Measurements from ENCODE around the gene IL31RA.
A peak's percentile ranks its signal among the peaks of the same experiment; 100 is the strongest.
"Not testable (repeated sequence)": the region's sequence is repeated elsewhere in the genome, so short reads cannot be mapped to it uniquely, and the experiment has no call there.

Gene IL31RA

DNA sequence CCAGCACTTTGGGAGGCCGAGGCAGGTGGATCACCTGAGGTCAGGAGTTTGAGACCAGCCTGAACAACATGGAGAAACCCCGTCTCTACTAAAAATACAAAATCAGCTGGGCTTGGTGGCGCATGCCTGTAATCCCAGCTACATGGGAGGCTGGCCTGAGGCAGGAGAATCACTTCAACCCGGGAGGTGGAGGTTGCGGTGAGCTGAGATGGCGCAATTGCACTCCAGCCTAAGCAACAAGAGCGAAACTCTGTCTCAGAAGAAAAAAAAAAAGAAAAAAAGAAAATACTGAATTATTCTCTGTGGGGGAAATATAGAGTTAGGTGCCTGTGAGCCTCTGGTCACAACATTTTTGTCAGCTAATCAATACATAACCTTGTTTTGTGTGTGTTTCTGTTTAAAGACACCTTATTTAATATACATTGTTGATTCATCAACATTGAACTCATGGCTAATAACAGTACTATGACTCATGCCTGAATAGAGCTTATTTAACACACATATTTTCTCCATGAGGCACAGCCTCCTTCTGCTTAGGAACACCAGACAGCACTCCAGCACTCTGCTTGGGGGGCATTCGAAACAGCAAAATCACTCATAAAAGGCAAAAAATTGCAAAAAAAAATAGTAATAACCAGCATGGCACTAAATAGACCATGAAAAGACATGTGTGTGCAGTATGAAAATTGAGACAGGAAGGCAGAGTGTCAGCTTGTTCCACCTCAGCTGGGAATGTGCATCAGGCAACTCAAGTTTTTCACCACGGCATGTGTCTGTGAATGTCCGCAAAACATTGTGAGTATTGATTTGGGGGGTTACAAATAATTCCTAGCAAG, at the start of gene IL31RA:
Gene IL31RA, plus strand, starts transcription at position 519 of the 836 bp plus-strand sequence. Its CDS starts 214 bp downstream, at position 733.
- no peak within 1 kb of the TSS for H3K4me3 ChIP-seq (ENCODE audit: control insufficient read depth, low read depth, low read length)
- peak; percentile 67 for DNase-seq (ENCODE audit: low read depth)
- TF ChIP-seq, protein P1, sequence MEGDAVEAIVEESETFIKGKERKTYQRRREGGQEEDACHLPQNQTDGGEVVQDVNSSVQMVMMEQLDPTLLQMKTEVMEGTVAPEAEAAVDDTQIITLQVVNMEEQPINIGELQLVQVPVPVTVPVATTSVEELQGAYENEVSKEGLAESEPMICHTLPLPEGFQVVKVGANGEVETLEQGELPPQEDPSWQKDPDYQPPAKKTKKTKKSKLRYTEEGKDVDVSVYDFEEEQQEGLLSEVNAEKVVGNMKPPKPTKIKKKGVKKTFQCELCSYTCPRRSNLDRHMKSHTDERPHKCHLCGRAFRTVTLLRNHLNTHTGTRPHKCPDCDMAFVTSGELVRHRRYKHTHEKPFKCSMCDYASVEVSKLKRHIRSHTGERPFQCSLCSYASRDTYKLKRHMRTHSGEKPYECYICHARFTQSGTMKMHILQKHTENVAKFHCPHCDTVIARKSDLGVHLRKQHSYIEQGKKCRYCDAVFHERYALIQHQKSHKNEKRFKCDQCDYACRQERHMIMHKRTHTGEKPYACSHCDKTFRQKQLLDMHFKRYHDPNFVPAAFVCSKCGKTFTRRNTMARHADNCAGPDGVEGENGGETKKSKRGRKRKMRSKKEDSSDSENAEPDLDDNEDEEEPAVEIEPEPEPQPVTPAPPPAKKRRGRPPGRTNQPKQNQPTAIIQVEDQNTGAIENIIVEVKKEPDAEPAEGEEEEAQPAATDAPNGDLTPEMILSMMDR (IDR thresholded peaks at IDR 0.05; ENCODE audit: control insufficient read depth, insufficient read depth, low read depth, low read length, missing control alignments), result no peak

DNA sequence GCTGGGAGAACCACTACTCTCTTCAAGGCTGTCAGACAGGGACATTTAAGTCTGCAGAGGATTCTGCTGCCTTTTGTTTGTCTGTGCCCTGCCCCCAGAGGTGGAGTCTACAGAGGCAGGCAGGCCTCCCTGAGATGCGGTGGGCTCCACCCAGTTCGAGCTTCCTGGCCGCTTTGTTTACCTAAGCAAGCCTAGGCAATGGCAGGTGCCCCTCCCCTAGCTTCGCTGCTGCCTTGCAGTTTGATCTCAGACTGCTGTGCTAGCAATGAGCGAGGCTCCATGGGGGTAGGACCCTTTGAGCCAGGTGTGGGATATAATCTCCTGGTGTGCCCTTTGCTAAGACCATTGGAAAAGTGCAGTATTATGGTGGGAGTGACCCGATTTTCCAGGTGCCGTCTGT, 42.3 kb upstream of the IL31RA start:
- not testable (repeated sequence) for DNase-seq (ENCODE audit: low read depth); H3K4me3 ChIP-seq (ENCODE audit: control insufficient read depth, low read depth, low read length)

DNA sequence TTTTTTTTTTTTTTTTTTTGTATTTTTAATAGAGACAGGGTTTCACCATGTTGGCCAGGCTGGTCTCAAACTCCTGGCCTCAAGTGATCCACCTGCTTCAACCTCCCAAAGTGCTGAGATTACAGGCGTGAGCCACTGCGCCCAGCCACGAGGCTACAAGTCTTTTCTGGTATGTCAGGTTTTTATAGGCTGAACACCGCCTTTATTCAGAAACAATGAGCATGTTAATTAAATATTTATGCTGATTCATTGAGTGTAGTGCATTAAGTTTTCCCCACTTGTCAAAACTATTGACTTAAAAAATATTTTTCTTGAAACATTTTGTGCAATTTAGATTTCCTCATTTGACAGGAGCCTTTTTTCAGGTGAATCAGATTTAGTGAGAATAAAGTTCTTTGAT, 35.2 kb upstream of the IL31RA start:
- not testable (repeated sequence) for H3K4me3 ChIP-seq (ENCODE audit: control insufficient read depth, low read depth, low read length); DNase-seq (ENCODE audit: low read depth)

DNA sequence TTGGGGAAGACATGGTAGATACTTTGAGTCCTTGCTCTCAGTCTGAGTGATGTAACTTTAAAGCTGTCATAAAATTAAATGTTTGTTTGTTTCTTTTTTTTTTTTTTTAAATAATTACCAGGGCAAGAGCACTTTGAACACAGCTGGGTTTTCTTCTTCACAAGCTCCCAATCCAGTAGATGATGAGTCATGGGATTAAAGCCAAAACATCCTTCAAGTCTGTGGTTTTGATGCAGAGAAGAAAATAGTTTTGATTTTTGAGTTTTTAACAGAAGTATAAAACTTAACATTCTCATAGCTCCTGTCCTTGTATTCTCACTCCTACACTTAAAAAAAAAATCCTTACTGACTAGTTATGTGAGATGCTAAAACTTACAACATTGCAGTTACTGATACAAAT, 34.8 kb upstream of the IL31RA start:
- no peak overlapping the region for H3K4me3 ChIP-seq (ENCODE audit: control insufficient read depth, low read depth, low read length)
- TF ChIP-seq, protein P1 (IDR thresholded peaks at IDR 0.05; ENCODE audit: control insufficient read depth, insufficient read depth, low read depth, low read length, missing control alignments), result no peak
- DNase-seq (ENCODE audit: low read depth), result peak; percentile 58

DNA sequence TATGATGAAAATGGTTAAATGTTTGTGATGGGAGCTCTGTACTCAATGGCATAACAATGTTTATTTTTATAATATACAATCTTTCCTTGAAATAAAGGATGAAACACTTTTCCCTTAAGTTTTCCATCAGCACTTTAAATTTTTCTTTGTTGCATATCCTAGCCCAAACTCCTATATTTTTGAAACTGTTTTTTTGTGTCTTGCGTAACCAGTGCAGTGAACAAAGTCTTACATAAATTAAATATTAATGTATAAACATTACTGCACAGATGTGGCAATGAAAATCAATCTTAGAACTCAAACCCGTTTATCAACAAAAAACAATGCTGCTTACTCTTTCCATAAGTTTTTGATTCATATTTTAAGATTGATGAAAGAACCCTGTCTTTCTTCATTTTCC, 34.1 kb upstream of the IL31RA start:
- TF ChIP-seq, protein P1 (IDR thresholded peaks at IDR 0.05; ENCODE audit: control insufficient read depth, insufficient read depth, low read depth, low read length, missing control alignments), result no peak
- DNase-seq (ENCODE audit: low read depth), result no peak
- H3K4me3 ChIP-seq (ENCODE audit: control insufficient read depth, low read depth, low read length), result no peak overlapping the region

GRCh38 chr5:55820488-55820887, 30.7 kb upstream of the IL31RA start:
- H3K4me3 ChIP-seq (ENCODE audit: control insufficient read depth, low read depth, low read length), result no peak overlapping the region
- TF ChIP-seq, protein P1 (IDR thresholded peaks at IDR 0.05; ENCODE audit: control insufficient read depth, insufficient read depth, low read depth, low read length, missing control alignments), result no peak
- no peak for DNase-seq (ENCODE audit: low read depth)

DNA sequence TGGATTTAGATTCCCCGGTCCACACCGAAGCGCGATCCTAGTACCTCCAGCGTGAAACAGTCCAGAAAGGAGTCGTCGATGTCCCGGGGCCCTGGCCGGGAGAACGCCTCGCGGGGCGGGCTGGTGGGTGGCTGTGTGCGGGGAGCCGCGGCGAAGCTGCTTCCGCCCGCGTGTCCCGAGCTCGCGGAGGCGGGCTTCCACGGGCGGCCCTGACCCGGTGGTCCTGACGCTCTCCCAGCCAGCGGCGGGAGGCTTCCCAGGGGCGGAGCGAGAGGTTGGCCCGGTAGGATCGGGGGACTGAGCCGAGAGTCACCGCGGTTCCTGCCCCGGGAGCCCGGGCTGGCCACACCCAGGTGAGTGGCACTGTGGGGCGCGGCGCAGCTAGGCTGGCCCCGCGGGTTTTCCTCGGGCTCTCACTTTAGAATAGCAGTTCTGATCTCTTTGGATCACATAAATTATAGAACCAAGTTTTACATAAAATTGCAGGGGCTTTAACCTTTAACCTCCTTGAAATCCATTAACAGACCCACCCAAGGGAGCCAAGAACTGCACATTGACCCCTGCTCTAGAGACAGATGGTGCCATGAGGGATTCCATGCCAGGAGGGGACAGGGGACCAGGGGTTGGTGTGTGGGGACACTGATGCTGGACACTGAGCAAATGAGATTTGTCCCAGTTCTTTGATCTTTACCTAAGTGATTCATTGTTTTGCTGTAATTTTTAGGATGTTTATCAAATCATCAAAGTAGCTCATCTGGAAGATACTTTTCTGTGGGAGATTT, 29.2 kb upstream of the IL31RA start:
- DNase-seq (ENCODE audit: low read depth), result no peak
- no peak overlapping the region for H3K4me3 ChIP-seq (ENCODE audit: control insufficient read depth, low read depth, low read length)
- TF ChIP-seq, protein P1 (IDR thresholded peaks at IDR 0.05; ENCODE audit: control insufficient read depth, insufficient read depth, low read depth, low read length, missing control alignments), result no peak

All from AG09309 (cell line).